Central memory CD8-positive, alpha-beta T cell (primary cell): Measurements from ENCODE around the gene ISL1.

Experiments
- ATAC-seq: fragments of 150-1000 bp; cut with Tn5 transposase; replicated peaks from 2 replicates; pipeline ENCODE4 v1.10.0; 2022; ENCODE audit warnings: mild to moderate bottlenecking, moderate FRiP score, moderate number of reproducible peaks; ENCODE audit not compliant: poor library complexity, severe bottlenecking; ENCODE audit errors: extremely low read depth
- DNase-seq, 2 donors: peaks; one replicate each; pipeline ENCODE4 v3.0.0; 2021; ENCODE audit warnings: low spot score in 2 of 2
- H3K27ac Mint-ChIP-seq: one replicate; pipeline ENCODE4 v1.8.0; 2022; ENCODE audit warnings: low read depth, mild to moderate bottlenecking, moderate library complexity, mixed read lengths
- H3K27me3 Mint-ChIP-seq: one replicate; pipeline ENCODE4 v1.8.0; 2022; ENCODE audit warnings: mixed read lengths
- H3K36me3 Mint-ChIP-seq: one replicate; pipeline ENCODE4 v1.8.0; 2022; ENCODE audit warnings: mild to moderate bottlenecking, moderate library complexity, mixed read lengths; ENCODE audit not compliant: insufficient read depth
- H3K4me1 Mint-ChIP-seq: one replicate; pipeline ENCODE4 v1.8.0; 2022; ENCODE audit warnings: mixed read lengths
- H3K4me3 Mint-ChIP-seq: one replicate; pipeline ENCODE4 v1.8.0; 2022; ENCODE audit warnings: mild to moderate bottlenecking, moderate library complexity, mixed read lengths
- H3K9me3 Mint-ChIP-seq: one replicate; pipeline ENCODE4 v1.8.0; 2022; ENCODE audit warnings: mixed read lengths

ISL1 gene

GRCh38 chr5:51383131-51384121 is at the start of gene ISL1:
ISL1 (plus strand) TSS chr5:51383448; CDS start chr5:51383672, 224 bp downstream.
- peaks cover 99% of the 10 kb centered on the region for H3K27me3 Mint-ChIP-seq
- no peaks in the 10 kb centered on the region for H3K36me3 Mint-ChIP-seq
- ATAC-seq (no peak), DNase-seq (no peak)
- H3K9me3 Mint-ChIP-seq: no peaks in the 10 kb centered on the region
- no peaks in the 10 kb centered on the region for H3K4me1 Mint-ChIP-seq
- H3K4me3 Mint-ChIP-seq: no peak within 1 kb of the TSS
- H3K27ac Mint-ChIP-seq: peak within 1 kb of the TSS; percentile 45

- Mint-ChIP-seq H3K4me1 (no peaks in the 10 kb centered on the region), H3K27me3 (no peaks in the 10 kb centered on the region), H3K27ac (no peak overlapping the region), H3K36me3 (no peaks in the 10 kb centered on the region), H3K9me3 (peaks cover 13% of the 10 kb centered on the region), H3K4me3 (no peak overlapping the region)
- ATAC-seq (no peak), DNase-seq (no peak)
Observed at GRCh38 chr5:51336878-51337277, 46.4 kb upstream of the ISL1 start.

- Mint-ChIP-seq H3K36me3 (no peaks in the 10 kb centered on the region), H3K4me1 (no peaks in the 10 kb centered on the region), H3K27ac (no peak overlapping the region), H3K9me3 (peaks cover 15% of the 10 kb centered on the region), H3K27me3 (no peaks in the 10 kb centered on the region), H3K4me3 (no peak overlapping the region)
- DNase-seq (no peak), ATAC-seq (no peak)
Observed at GRCh38 chr5:51345106-51345505, 38.1 kb upstream of the ISL1 start.

- H3K4me1 Mint-ChIP-seq: no peaks in the 10 kb centered on the region
- no peak for DNase-seq
- ATAC-seq: no peak
- no peaks in the 10 kb centered on the region for H3K27me3 Mint-ChIP-seq
- H3K36me3 Mint-ChIP-seq: no peaks in the 10 kb centered on the region
- H3K27ac Mint-ChIP-seq: no peak overlapping the region
- H3K9me3 Mint-ChIP-seq: peaks cover 21% of the 10 kb centered on the region
- H3K4me3 Mint-ChIP-seq: no peak overlapping the region
Observed at GRCh38 chr5:51347157-51347556, 36.1 kb upstream of the ISL1 start.

GRCh38 chr5:51347704-51348103 is 35.5 kb upstream of the ISL1 start:
- Mint-ChIP-seq H3K27me3 (no peaks in the 10 kb centered on the region), H3K4me3 (no peak overlapping the region), H3K36me3 (no peaks in the 10 kb centered on the region), H3K9me3 (peaks cover 21% of the 10 kb centered on the region), H3K27ac (no peak overlapping the region), H3K4me1 (no peaks in the 10 kb centered on the region)
- no peak for ATAC-seq
- DNase-seq: no peak

- ATAC-seq: no peak
- no peaks in the 10 kb centered on the region for H3K4me1 Mint-ChIP-seq
- no peak overlapping the region for H3K4me3 Mint-ChIP-seq
- no peaks in the 10 kb centered on the region for H3K36me3 Mint-ChIP-seq
- H3K27ac Mint-ChIP-seq: no peak overlapping the region
- DNase-seq: no peak
- H3K9me3 Mint-ChIP-seq: peaks cover 8% of the 10 kb centered on the region
- peaks cover 8% of the 10 kb centered on the region for H3K27me3 Mint-ChIP-seq
Observed at GRCh38 chr5:51371052-51371451, 12.2 kb upstream of the ISL1 start.

- H3K4me3 Mint-ChIP-seq: no peak overlapping the region
- DNase-seq (no peak), ATAC-seq (no peak)
- H3K9me3 Mint-ChIP-seq: peaks cover 8% of the 10 kb centered on the region
- peaks cover 33% of the 10 kb centered on the region for H3K27me3 Mint-ChIP-seq
- no peaks in the 10 kb centered on the region for H3K4me1 Mint-ChIP-seq
- no peaks in the 10 kb centered on the region for H3K36me3 Mint-ChIP-seq
- H3K27ac Mint-ChIP-seq: no peak overlapping the region
Observed at GRCh38 chr5:51373880-51374523, 9.2 kb upstream of the ISL1 start.

GRCh38 chr5:51375084-51375483 is 8.2 kb upstream of the ISL1 start:
- ATAC-seq: no peak
- H3K4me3 Mint-ChIP-seq: no peak overlapping the region
- H3K27me3 Mint-ChIP-seq: peaks cover 44% of the 10 kb centered on the region
- no peaks in the 10 kb centered on the region for H3K36me3 Mint-ChIP-seq
- peaks cover 8% of the 10 kb centered on the region for H3K9me3 Mint-ChIP-seq
- H3K27ac Mint-ChIP-seq: no peak overlapping the region
- H3K4me1 Mint-ChIP-seq: no peaks in the 10 kb centered on the region
- no peak for DNase-seq

- Mint-ChIP-seq H3K4me1 (no peaks in the 10 kb centered on the region), H3K27me3 (peaks cover 58% of the 10 kb centered on the region), H3K4me3 (no peak overlapping the region), H3K36me3 (no peaks in the 10 kb centered on the region), H3K27ac (no peak overlapping the region), H3K9me3 (peaks cover 8% of the 10 kb centered on the region)
- ATAC-seq (no peak), DNase-seq (no peak)
Observed at GRCh38 chr5:51376509-51376908, 6.7 kb upstream of the ISL1 start.

GRCh38 chr5:51377151-51378060 is 5.8 kb upstream of the ISL1 start:
- no peaks in the 10 kb centered on the region for H3K36me3 Mint-ChIP-seq
- ATAC-seq (no peak), DNase-seq (no peak)
- H3K4me1 Mint-ChIP-seq: no peaks in the 10 kb centered on the region
- no peak overlapping the region for H3K4me3 Mint-ChIP-seq
- H3K27me3 Mint-ChIP-seq: peaks cover 67% of the 10 kb centered on the region
- H3K9me3 Mint-ChIP-seq: peaks cover 8% of the 10 kb centered on the region
- H3K27ac Mint-ChIP-seq: no peak overlapping the region

GRCh38 chr5:51378061-51378409 is 5.2 kb upstream of the ISL1 start:
- no peak overlapping the region for H3K4me3 Mint-ChIP-seq
- ATAC-seq: no peak

More at GRCh38 chr5:51378061-51378409, 5.2 kb upstream of the ISL1 start:
- no peak for DNase-seq
- no peak overlapping the region for H3K27ac Mint-ChIP-seq
- H3K4me1 Mint-ChIP-seq: no peaks in the 10 kb centered on the region
- H3K36me3 Mint-ChIP-seq: no peaks in the 10 kb centered on the region
- peaks cover 8% of the 10 kb centered on the region for H3K9me3 Mint-ChIP-seq
- H3K27me3 Mint-ChIP-seq: peaks cover 74% of the 10 kb centered on the region
